ENCODE data around the gene SSNA1. TPM values are rescaled to one million over a fixed set of nuclear protein-coding genes. Genes with fewer than 3 reads are reported as not detected.

Gene SSNA1
- total and polyA plus RNA-seq, 2 donors (not counting 1 experiment from before 2014, with no cell fraction given): 53.6 to 129 TPM

DNA sequence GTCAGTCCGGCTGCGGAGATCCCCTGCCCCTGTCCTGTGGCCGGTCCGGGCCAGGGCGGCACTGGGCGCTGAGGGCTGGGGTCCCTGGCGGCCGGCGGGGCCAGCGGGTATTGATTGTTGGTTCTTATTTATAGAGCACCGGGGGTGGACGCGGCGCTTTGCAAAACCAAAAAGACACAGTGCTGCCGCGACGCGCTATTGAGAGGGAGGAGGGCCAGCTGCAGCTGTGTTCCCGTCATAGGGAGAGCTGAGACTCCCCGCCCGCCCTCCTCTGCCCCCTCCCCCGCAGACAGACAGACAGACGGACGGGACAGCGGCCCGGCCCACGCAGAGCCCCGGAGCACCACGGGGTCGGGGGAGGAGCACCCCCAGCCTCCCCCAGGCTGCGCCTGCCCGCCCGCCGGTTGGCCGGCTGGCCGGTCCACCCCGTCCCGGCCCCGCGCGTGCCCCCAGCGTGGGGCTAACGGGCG, 21.2 kb upstream of the SSNA1 start:
- Histone ChIP-seq H3K9me3 (ENCODE audit: control extremely low read depth in 1 of 3, control insufficient read depth in 2 of 3, insufficient read depth in 1 of 3, low read length in 2 of 3) (peaks cover 0 to 25% (median 0%) of the 10 kb centered on the region in 3 donors), H3K4me3 (ENCODE audit: control extremely low read depth in 1 of 5, extremely low read depth in 1 of 5, insufficient read depth in 1 of 5, low read depth in 2 of 5, low read length in 4 of 5) (no peak overlapping the region), H2AFZ (ENCODE audit: insufficient read depth, low read depth, low read length, poor library complexity, severe bottlenecking) (no peak overlapping the region), H3K36me3 (replicated peaks in 1 of 2; ENCODE audit: control extremely low read depth in 1 of 2, control insufficient read depth in 1 of 2, extremely low read depth in 1 of 2, insufficient read depth in 2 of 2, low read length in 1 of 2) (no peaks in the 10 kb centered on the region), H3K79me2 (ENCODE audit: control insufficient read depth, insufficient read depth, low read length) (no peaks in the 10 kb centered on the region), H3K27ac (ENCODE audit: low read length in 2 of 2) (no peak overlapping the region), H3K27me3 (replicated peaks in 1 of 4; ENCODE audit: control extremely low read depth in 1 of 4, control insufficient read depth in 3 of 4, insufficient read depth in 4 of 4, low read length in 3 of 4) (peaks cover 0 to 85% (median 41%) of the 10 kb centered on the region in 4 experiments), H3K4me1 (ENCODE audit: control insufficient read depth in 2 of 2, insufficient read depth in 2 of 2, low read length in 2 of 2) (peaks cover 12 to 39% of the 10 kb centered on the region in 2 donors), H3K9ac (ENCODE audit: low read length) (no peak overlapping the region), H4K20me1 (ENCODE audit: control insufficient read depth, insufficient read depth, low read length, poor library complexity, severe bottlenecking) (no peaks in the 10 kb centered on the region), H3K4me2 (replicated peaks; ENCODE audit: low read depth, low read length, poor library complexity, severe bottlenecking) (peak overlapping the region; percentile 74)
- no peak for DNase-seq
- ATAC-seq (ENCODE audit: low read depth): no peak
- H3K27ac Mint-ChIP-seq: no peak overlapping the region
- ChIA-PET POLR2A (no interaction called here), CTCF (no interaction called here)
- intact Hi-C loops (cut with micrococcal nuclease): no loop called here
- WGBS (ENCODE audit: insufficient coverage): 49% methylated on average over 31 of the region's 44 CpGs
- no peak for TF ChIP-seq EZH2 (IDR thresholded peaks at IDR 0.05; ENCODE audit: borderline replicate concordance, insufficient read depth, low read depth, low read length, poor library complexity, severe bottlenecking)
- TF ChIP-seq, protein P1, sequence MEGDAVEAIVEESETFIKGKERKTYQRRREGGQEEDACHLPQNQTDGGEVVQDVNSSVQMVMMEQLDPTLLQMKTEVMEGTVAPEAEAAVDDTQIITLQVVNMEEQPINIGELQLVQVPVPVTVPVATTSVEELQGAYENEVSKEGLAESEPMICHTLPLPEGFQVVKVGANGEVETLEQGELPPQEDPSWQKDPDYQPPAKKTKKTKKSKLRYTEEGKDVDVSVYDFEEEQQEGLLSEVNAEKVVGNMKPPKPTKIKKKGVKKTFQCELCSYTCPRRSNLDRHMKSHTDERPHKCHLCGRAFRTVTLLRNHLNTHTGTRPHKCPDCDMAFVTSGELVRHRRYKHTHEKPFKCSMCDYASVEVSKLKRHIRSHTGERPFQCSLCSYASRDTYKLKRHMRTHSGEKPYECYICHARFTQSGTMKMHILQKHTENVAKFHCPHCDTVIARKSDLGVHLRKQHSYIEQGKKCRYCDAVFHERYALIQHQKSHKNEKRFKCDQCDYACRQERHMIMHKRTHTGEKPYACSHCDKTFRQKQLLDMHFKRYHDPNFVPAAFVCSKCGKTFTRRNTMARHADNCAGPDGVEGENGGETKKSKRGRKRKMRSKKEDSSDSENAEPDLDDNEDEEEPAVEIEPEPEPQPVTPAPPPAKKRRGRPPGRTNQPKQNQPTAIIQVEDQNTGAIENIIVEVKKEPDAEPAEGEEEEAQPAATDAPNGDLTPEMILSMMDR (IDR thresholded peaks at IDR 0.05): no peak
- no peak overlapping the region for H3K4me3 Mint-ChIP-seq
- peaks cover 30% of the 10 kb centered on the region for H3K27me3 Mint-ChIP-seq
- H3K9me3 Mint-ChIP-seq (ENCODE audit: insufficient read depth): no peaks in the 10 kb centered on the region
- peaks cover 11% of the 10 kb centered on the region for H3K4me1 Mint-ChIP-seq

GRCh38 chr9:137167747-137168572, 20.5 kb upstream of the SSNA1 start:
- Histone ChIP-seq H2AFZ (ENCODE audit: insufficient read depth, low read depth, low read length, poor library complexity, severe bottlenecking) (no peak overlapping the region), H3K4me3 (ENCODE audit: control extremely low read depth in 1 of 5, extremely low read depth in 1 of 5, insufficient read depth in 1 of 5, low read depth in 2 of 5, low read length in 4 of 5) (no peak overlapping the region), H3K4me1 (ENCODE audit: control insufficient read depth in 2 of 2, insufficient read depth in 2 of 2, low read length in 2 of 2) (peaks cover 8 to 35% of the 10 kb centered on the region in 2 donors), H3K79me2 (ENCODE audit: control insufficient read depth, insufficient read depth, low read length) (no peaks in the 10 kb centered on the region), H3K27me3 (replicated peaks in 1 of 4; ENCODE audit: control extremely low read depth in 1 of 4, control insufficient read depth in 3 of 4, insufficient read depth in 4 of 4, low read length in 3 of 4) (peaks cover 0 to 85% (median 40%) of the 10 kb centered on the region in 4 experiments), H3K4me2 (replicated peaks; ENCODE audit: low read depth, low read length, poor library complexity, severe bottlenecking) (peak overlapping the region; percentile 74), H4K20me1 (ENCODE audit: control insufficient read depth, insufficient read depth, low read length, poor library complexity, severe bottlenecking) (no peaks in the 10 kb centered on the region), H3K27ac (ENCODE audit: low read length in 2 of 2) (no peak overlapping the region), H3K9ac (ENCODE audit: low read length) (no peak overlapping the region), H3K36me3 (replicated peaks in 1 of 2; ENCODE audit: control extremely low read depth in 1 of 2, control insufficient read depth in 1 of 2, extremely low read depth in 1 of 2, insufficient read depth in 2 of 2, low read length in 1 of 2) (no peaks in the 10 kb centered on the region), H3K9me3 (ENCODE audit: control extremely low read depth in 1 of 3, control insufficient read depth in 2 of 3, insufficient read depth in 1 of 3, low read length in 2 of 3) (peaks cover 0 to 22% (median 0%) of the 10 kb centered on the region in 3 donors)
- Mint-ChIP-seq H3K9me3 (ENCODE audit: insufficient read depth) (no peaks in the 10 kb centered on the region), H3K4me3 (peak overlapping the region; percentile 59), H3K4me1 (peaks cover 11% of the 10 kb centered on the region), H3K27ac (no peak overlapping the region), H3K27me3 (peaks cover 28% of the 10 kb centered on the region)
- 13% methylated on average over 54 of the region's 57 CpGs for WGBS (ENCODE audit: insufficient coverage)
- CTCF ChIA-PET: no interaction called here
- ATAC-seq (ENCODE audit: low read depth) (no peak), DNase-seq (no peak)
- TF ChIP-seq EZH2 (IDR thresholded peaks at IDR 0.05; ENCODE audit: borderline replicate concordance, insufficient read depth, low read depth, low read length, poor library complexity, severe bottlenecking): no peak
- TF ChIP-seq, protein P1 (IDR thresholded peaks at IDR 0.05): no peak
- intact Hi-C loops (cut with micrococcal nuclease): no loop called here
- POLR2A ChIA-PET: no interaction called here
